Measurements from ENCODE around the gene RCBTB2.

GRCh38 chr13:48486836-48487235 lies 46.0 kb downstream of the RCBTB2 start:
- TF ChIP-seq MYC (IDR thresholded peaks at IDR 0.05; ENCODE audit: low read depth, low read length) (no peak), CTCF (IDR thresholded peaks at IDR 0.05; ENCODE audit: extremely low read depth in 1 of 2, insufficient read depth in 1 of 2, low read depth in 1 of 2, low read length in 2 of 2) (no peak), MAX (IDR thresholded peaks at IDR 0.05; ENCODE audit: insufficient read depth, insufficient read length) (no peak), EZH2 (IDR thresholded peaks at IDR 0.05; ENCODE audit: borderline replicate concordance, low read depth, low read length, severe bottlenecking) (no peak), POLR2A (IDR thresholded peaks at IDR 0.05; ENCODE audit: low read depth, low read length) (no peak), POLR2AphosphoS5 (IDR thresholded peaks at IDR 0.05; ENCODE audit: insufficient read depth, low read depth, low read length) (no peak), FOS (IDR thresholded peaks at IDR 0.05; ENCODE audit: borderline replicate concordance, insufficient read depth, low read length) (no peak)

Data from endothelial cell of umbilical vein (primary cell).